Measurements from ENCODE around the gene SLC46A1.

Gene SLC46A1

GRCh38 chr17:28350271-28350670 lies 55.7 kb downstream of the SLC46A1 start:
- no peak for DNase-seq

DNA sequence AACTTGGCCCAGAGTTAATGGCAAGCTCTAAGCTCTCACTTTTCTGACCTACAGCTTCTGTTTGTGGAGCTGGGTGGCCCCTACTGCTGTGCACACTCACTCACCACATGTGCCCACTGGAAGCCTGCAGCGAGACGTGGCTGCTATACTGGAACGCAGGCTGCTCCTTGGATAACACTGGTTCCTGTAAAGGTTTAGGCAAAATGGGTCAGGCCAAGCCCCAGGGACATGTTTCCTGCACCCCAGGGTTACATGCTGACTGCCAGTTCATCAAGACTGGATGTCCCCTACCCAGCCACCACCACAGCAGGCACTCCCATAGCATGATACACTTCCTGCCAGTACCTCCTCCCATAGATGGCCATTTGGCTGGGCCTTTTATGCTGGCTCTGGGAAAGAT lies 57.0 kb downstream of the SLC46A1 start:
- peak; percentile 52 for DNase-seq

DNA sequence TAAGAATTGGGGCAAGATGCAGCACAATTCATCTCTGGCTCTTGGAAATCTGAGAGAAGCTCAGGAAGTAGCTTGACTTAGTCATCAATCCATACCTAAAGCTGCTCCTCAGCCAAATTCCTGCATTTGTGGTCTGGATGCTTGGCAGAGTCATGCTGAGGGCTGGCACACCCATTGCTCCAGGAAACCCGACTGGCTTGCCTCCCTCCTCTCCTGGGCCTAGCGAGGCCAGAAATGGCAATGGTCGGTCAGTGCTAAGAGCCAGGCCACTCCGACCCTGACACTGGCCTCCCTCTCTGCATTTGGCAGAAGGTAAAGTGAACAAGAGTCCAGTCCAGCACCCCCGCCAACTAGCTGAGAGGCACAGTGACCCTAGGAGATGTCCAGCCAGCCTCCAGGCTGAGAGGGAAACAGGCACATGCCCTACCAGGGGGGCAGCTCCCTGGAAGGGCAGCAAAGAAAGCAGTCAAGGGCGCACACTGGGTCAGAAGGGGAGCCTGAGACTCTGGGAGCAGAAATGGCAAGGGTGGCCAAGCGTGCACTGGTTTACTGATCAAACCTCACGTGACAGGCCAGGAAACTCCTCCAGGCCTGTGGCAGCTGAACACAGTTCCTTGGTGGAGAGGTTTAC lies 58.6 kb downstream of the SLC46A1 start:
- DNase-seq = peak; percentile 87

GRCh38 chr17:28346746-28347246 lies 59.2 kb downstream of the SLC46A1 start:
- peak; percentile 74 for DNase-seq

DNA sequence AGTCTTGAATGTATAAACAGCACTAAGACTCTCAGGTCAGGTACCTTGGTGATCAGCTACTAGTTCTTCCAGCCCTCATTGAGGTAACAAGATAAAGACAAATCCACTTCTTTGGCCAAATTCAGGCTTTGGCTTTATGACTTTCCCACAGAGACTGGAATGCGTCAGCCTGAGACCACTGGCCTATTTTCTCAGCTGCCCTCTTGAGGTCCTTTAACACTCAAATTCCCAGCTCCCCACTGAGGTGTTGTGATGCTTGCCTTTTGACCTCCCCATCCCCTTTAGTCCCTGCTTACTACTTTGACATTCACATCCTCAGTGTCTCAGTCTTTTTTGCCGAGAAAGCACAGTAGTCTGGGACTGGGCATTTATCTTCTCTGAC lies 59.8 kb downstream of the SLC46A1 start:
- DNase-seq = peak; percentile 45

- peak; percentile 53 for DNase-seq
Measured at GRCh38 chr17:28345419-28346198, 60.4 kb downstream of the SLC46A1 start.

All from islet precursor cell (in vitro differentiated cells).